CD4-positive, alpha-beta T cell treated with Interleukin-17A for 4 hours (primary cell): ENCODE measurements around the gene ATP5PD.
A peak's percentile ranks its signal among the peaks of the same experiment; 100 is the strongest.
"Not testable (repeated sequence)": the region's sequence is repeated elsewhere in the genome, so short reads cannot be mapped to it uniquely, and the experiment has no call there.

ENCODE experiments used
- DNase-seq: peaks from one replicate; pipeline ENCODE4 v3.0.0-alpha.2; 2020; ENCODE audit warnings: mixed read lengths

Gene ATP5PD

DNA sequence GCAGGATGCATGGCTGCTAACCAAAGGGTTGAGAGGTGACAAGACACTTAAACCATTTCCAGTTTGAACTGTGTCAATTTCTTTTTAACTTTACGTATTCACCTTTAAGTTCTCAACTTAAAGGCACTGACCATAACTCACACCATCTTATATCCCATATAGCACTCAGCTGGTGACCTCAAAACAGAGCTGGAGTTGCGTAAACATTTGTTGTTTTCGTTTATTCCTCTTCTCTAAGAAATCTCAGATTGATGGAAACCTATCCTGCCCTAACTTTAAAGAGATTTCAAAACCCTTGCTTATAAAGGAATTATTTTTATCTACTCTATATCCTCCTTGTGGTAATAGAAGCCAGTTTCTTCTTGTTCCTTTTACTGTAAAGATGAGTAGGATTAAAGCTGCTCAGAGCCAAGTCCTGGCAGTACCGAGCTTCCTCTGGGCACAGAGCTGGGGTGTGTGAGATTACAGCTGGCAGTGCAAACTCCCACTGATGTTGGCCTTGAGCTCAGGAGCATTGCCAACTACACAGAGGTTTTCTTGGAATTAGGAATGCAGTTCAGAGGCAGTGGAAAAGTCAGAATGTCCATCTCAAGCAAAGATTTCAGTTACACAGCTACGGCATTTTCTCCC, 1.6 kb upstream of the ATP5PD start:
- no peak for DNase-seq

DNA sequence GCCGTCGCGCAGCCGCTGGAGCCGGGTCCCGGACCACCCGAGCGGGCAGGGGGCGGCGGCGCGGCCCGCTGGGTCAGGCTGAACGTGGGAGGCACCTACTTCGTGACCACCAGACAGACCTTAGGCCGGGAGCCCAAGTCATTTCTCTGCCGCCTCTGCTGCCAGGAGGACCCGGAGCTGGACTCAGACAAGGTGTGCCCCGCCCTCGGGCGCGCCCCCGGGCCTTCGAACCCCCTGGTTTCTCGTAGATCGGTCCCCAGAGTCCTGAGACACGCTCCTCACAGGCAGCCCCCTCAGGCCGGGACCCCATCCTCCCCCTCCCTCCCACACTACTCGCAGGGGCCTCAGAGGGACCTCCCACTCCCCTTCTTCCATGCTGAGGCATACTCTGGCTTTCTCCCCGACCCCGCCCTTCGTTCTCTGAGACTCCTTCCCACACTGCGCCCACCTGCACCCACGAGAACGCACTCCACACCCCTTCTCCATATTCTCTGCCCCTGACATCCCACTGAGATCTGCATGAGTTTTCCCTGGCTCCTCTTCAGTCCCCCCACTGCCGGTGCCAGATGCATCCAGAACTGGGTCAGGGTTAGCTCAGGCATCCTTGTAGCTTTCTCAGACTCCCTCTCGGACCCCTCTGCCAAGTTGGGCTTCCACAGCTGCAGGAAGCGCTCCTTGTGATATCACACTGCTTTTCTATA, 779 bp upstream of the ATP5PD start:
- peak; percentile 47 for DNase-seq

DNA sequence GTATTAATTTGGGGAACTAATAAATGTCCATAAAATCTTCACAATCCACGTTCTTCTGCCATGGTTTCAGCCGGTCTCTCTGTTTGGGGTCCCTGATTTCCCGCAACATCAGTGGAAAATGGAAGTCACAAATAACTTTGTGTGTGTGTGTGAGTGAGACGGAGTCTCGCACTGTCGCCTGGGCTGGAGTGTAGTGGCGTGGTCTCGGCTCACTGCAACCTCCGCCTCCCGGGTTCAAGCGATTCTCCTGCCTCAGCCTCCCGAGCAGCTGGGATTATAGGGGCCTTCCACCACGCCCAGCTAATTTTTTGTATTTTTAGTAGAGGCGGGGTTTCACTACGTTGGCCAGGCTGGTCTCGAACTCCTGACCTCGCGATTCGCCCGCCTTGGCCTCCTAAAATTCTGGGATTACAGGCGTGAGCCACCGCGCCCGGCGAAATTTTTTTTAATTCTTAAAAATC, 793 bp downstream of the ATP5PD start:
- not testable (repeated sequence) for DNase-seq

DNA sequence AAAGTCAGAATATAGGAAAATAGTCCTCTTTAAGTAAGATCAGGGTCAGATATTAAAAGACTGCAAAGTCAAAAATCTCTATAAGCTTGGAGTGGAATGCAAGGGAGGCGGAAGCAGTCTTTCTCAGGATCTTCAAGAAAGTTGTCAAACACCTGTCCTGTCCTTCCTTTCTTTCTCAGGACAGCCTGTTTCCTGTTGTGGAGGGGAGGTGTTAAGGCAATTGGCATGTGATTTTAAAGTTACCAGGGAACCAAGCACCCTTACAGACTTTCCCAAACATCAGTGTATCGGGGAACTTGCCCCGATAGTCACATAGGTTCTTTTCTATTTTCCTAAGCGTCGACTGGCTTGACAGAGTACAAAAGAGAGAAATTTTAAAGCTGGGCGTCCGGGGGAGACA, 2.1 kb downstream of the ATP5PD start:
- DNase-seq = no peak

DNA sequence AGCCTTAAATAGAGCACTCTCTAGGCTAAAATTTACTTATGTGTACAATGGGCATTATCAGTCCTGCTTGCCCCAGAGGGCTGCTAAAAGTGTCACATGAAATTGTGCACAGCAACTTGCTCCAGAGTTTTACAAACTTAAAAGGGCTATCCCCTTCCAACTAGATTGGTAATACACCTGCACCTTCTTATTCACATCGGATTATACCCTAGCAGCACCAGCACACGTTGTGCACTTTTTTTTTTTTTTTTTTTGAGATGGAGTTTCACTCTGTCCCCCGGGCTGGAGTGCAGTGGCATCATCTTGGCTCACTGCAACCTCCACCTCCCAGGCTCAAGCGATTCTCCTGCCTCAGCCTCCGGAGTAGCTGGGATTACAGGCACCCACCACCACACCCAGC, 3.0 kb downstream of the ATP5PD start:
- DNase-seq = not testable (repeated sequence)

DNA sequence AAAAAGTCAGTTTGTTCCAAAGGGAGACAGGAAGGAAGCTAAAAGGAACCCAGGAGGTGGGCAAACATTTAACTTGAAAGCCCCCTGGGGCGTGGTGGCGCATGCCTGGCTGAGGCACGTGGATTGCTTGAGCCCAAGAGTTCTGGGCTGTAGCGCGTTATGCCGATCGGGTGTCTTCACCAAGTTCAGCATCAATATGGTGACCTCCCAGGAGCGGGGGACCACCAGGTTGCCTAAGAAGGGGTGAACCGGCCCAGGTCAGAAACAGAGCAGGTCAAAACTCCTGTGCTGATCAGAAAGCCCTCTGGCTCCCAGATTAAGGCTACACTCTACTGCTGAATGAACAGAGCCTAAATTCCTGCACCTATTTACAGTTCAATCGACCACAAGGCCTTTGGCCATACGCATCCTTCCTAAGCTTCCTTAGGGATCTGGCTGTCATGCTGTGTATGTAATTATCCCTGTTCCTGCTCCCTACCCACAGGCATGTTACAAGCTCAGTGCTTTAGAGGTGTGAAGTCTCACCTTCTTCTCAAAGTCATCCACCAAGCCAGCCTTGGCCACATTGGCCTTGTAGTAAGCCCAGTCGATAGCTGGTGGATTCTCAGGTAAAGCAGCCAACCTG, 5.0 kb downstream of the ATP5PD start:
- DNase-seq = no peak

DNA sequence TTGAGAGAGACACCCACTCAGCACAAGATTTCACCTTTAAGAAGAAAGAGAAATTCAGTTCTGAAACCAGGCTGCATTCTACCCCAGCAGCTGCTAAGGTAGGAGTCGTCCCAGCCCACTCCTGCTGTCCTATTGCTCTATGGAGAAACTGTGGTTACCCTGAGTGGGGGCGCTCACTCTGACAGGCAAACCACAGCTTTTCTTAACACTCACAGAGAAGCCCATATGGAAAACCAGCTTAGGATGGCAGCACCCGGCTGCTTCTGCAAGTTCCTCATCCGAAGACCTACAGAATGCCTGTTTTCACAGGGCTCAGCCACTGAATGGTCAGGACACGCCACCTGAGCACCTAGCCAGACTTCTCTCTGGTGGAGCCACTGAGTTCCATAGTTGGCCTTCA, 7.5 kb downstream of the ATP5PD start:
- no peak for DNase-seq

DNA sequence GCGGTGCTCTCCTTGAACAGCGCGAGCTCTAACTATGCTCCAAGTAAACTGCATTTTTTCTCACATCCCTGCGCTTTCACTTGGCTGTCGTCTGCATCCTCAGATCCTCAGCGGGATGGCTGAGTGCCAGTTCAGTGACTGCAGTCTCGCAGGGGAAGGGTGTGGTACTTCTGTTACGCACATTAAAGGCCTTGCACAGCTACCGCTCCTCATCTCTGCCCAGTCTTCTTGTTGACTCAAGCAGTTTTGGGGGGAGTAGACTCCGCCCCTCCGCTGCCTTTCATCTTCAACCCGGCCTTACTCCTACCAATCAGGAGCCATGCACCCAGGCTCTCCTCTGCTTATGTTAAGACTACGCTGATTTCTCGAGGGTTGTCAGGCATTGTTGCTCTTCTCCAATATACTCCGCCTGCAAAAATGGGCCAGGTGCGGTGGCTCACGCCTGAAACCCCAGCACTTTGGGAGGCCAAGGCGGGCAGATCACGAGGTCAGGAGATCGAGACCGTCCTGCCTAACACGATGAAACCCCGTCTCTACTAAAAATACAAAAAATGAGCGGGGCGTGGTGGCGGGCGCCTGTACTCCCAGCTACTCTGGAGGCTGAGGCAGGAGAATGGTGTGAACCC, 10.0 kb downstream of the ATP5PD start:
- DNase-seq = peak; percentile 96

DNA sequence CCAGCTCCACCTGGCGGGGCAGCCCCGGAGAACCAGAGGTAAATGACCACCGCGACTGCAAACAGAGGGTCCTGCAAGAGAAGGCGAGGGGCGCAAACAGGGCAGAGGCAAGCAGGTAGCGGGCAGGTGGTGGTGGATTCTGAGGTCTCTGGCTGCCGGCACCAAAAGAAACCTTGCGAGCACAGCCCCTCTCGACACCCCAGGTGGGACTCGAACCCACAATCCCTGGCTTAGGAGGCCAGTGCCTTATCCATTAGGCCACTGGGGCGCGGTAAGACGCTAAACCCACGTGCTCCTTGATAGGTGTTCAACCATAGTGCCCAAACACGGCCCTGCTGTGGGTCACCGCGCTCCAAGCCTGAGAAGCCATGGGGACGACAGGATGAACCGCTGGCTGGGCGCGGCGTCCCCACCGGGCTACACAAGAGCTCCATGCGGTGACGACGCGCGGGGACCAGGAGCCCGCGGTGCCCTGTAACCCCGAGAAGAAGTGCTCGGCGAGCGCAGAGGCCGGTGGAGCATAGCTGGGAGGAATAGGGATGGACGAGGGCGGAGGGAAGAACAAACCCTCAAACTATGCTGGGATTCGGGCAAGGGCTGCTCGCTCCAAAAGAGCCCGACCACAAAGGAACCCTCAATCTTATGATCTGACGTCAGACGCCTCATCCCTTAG, 12.4 kb downstream of the ATP5PD start:
- DNase-seq = peak; percentile 81

DNA sequence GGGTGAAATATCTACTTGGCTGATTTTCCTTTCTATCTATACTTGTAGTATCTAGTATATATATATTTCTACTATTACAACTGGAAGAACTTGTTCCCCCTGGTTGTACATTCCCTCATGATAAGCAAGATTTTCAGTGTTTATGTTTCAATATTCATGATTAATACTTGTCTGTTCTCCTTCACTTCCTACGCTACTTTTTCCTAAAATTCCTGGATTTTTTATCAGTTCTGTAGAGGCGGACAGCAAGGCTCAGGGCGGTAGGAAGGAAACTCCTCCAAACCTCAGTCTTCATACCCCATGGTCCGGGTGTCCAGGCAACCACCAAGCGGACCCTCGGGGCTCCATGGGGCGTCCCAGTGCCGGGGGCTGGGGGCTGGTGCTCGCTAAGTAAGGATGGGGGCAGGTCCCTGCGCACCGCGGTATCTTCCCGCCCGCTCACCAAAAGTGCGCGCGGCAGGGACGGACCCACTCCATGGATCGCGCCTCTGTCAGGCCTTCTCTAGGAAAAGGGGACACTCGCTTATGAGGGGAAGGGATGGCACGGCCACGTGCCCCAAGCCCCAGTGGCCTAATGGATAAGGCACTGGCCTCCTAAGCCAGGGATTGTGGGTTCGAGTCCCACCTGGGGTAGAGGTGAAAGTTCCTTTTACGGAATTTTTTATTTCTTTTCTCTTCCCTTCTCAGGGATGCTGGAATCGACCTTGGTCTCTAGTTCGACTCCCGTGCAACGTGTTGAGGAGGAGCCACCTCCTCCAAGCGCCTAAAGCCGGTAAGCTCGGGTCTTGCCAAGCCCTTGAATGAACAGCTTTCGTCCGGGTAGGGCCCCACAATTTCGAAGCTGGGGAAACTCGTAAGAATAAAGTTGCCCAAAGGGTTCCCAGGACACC, 13.2 kb downstream of the ATP5PD start:
- peak; percentile 84 for DNase-seq

DNA sequence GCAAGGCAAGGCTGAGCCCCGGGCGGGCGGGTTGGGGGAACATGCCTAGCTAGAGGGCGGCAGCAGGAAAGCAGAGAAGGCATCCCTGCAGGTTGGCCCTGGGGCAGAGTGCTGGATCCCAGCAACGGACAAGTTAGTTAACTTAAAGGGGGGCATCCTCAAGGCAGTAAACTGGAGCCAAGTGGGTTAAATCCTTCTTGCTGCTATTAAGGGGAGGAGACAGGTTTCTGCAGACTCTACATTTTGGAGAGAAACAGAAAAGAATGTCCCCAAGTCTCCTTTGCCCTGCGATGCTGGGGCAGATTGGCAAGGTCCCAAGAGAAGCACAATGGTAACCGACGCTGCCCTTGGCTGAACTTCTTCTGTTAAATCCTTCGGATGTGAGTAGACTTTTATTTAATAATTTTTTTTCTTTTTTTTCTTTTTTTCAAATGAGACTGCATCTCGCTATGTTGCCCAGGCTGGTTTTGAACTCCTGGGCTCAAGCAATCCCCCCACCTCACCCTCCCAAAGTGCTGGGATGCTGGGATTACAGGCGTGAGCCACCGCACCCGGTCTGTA, 14.0 kb downstream of the ATP5PD start:
- DNase-seq = no peak

DNA sequence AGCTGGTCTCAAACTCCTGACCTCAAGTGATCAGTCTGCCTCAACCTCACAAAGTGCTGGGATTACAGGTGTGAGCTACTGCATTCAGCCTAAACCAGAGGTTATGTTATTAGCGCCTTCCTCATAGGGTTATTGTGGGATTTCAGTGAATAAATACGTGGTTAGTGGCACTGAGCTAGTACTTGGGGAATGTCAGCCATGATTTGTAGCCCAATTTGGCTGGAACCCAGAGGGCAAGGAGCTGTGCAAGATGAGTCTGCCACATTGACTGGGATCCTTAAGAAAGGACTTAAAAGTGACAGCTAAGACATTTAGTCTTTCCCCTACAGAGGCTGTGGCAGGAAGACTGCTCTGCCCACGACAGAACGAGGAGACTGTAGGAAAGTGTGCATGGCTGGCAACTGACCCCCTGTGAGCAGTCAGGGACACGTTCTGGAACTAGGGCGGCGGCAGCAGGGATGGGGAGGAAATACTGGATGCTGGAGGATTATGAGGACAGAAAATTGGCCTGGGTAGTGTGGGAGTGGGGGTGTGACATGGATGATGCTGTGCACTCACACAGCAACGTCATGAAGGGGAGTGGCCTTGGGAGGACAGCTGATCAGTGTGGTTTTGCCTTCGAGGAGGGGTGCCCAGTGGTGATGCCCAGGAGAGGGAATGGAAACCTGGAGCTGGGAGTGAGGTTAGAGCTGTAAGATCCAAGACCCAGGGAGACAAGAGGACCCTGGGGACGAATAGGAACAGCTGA, 14.6 kb downstream of the ATP5PD start:
- peak; percentile 79 for DNase-seq

DNA sequence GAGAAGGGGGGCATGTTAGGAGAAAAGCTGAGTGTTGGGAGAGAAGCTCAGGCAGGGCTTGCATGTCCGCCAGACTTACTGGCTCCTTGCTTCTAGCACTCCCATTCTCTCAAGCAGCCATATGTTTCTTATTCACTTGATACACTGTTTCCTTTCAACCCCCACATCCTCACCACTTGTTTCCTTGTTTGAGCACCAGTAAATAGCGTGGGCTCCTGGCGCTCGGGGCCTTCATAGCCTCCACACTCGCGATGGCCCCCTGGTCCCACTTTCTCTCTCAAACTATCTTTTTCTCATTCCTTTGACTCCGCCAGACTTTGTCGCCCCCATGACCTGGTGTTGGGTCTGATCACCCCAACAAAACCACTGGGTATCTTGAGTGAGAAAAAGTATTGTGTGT, 16.6 kb downstream of the ATP5PD start:
- no peak for DNase-seq

DNA sequence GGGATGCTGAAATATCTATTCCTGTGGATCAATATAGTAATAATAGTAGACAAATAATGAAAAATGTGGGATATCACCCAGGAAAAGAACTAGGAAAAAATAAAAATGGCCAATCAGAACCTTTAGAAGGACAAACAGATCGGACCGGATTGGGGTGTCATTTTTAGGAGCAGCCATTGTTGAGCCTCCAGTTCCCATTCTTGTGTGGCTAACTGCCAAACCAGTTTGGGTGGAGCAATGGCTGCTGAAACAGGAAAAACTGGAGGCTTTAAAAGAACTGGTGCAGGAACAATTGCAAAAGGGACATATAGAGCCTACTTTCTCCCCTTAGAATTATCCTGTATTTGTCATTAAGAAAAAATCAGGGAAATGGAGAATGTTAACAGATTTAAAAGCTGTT, 20.1 kb downstream of the ATP5PD start:
- not testable (repeated sequence) for DNase-seq

DNA sequence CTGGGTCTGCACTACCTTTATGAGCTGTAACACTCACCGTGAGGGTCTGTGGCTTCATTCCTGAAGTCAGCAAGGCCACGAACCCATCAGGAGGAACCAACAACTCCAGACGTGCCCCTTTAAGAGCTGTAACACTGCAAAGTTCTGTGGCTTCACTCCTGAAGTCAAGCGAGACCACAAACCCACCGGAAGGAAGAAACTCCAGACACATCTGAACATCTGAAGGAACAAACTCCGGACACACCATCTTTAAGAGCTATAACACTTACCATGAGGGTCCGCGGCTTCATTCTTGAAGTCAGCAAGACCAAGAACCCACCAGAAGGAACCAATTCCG, 21.4 kb downstream of the ATP5PD start:
- DNase-seq = not testable (repeated sequence)

DNA sequence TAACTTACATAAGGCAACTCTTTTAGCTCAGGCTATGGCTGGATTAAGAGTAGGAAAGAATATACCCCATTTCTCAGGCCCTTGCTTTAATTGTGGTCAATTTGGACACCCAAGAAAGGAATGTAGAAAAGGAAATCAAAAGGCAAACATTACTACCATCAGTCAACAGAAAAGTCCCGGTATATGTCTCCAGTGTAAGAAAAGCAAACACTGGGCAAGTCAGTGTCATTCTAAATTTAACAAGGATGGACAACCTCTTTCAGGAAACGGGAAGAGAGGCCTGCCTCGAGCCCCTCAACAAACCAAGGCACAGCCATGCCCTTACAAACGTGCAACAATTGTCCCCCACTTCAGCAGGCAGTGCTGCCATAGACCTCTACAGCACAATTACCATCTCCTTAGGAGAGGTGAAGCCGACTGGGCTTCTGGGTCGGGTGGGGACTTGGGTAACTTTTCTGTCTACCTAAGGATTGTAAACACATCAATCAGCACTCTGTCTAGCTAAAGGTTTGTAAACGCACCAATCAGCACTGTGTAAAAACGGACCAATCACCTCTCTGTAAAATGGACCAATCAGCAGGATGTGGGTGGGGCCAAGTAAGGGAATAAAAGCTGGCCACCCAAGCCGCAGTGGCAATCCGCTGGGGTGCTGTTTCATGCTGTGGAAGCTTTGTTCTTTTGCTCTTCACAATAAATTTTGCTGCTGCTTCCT, 21.9 kb downstream of the ATP5PD start:
- peak; percentile 41 for DNase-seq

DNA sequence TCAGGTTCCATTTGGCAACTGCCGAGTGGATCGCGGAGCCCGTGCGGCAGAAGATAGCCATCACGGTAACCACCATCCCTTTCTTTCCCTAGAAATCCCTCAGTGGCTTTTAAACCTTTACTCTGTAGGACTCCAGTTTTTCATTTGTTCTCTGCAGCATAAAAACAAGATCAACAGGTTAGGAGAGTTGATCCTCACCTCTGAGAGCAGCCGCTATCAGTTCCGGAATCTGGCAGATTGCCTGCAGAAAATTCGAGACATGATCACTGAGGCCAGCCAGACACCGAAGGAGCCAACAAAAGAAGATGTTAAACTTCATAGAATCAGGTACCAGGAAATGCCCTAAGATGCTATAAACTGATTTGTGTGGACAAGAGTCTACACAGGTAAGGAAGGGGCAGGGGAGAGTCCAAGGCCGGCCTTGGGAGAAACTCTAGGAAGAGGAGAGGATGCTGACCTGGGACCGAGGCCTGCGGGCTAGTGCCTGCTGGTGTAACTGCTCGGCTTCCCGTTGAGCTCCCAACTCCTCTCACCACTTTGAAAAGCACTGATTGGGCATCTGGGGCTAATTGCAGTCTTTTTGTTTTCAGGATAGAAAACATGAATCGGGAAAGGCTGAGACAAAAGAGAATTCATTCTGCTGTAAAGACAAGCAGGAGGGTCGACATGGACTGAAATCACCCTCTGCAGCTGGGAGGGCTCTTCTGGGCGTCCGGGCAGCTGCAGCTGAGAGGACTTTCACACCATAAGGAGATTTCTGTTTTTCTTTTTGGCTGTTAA, 26.2 kb downstream of the ATP5PD start:
- DNase-seq = no peak

DNA sequence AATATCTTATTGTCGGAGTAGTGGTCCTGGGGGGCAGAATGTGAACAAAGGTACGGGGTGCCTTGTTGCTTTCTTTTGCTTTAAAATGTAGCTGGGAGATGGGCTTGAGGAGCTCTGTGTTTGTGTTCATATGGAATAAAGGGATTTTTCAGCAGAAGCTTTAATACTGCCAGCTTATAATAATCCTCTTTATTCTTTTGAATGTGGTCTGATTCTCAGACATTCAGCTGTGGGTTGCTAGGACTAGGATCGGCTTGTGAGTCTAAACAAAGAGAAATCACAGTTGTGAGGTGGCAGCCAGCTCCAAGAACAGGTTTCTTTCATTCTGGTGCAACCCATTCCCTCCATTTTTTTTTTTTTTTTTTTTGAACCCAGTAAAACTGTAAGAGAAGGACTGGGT, 27.1 kb downstream of the ATP5PD start:
- DNase-seq = no peak

DNA sequence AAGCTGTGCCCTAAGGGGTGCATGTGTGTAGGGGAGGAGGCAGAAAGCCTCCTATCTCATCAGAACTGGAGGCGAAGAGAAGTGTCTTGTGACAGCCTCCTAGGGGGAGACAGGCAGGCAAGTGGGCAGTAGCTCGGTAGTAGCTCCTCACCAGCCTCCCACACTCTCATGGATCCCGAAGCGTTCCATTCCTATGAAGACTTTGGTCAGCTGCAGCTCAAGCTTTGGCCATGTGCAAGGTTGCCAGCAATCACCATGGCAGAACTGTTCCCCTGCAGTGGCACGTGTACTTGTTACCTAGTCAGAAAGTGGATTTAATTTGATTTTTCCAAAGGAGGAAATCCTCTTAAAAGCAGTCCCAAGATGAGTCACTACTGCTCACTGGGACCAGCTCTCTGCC, 27.6 kb downstream of the ATP5PD start:
- no peak for DNase-seq

DNA sequence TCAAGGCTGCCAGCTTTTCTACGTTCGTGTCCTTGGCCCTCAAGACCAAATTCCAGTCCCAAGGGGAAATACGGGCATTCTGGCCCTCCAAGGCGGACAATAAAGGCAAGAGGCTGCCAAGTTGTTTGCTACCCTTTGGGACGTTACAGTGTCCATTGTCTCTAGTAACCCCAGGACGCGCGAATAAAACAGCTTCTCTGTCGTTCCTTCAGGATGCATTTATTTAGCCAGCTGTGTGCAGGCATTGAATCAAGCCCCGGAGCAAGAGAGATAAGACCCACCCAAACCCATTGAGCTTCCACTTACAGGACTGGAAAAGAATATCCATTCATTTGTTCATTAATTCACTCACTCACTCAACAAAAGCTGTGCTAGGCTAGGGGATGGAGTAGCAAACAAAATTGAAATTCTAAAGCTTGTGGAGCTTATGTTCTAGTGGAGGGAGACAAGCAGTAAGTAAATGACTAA, 33.6 kb downstream of the ATP5PD start:
- no peak for DNase-seq
